Type B pancreatic cell (in vitro differentiated cells): ENCODE results near the gene RUNX2. TPM values are rescaled to one million over a fixed set of nuclear protein-coding genes. Genes with fewer than 3 reads are reported as not detected.

ENCODE experiments used
- DNase-seq: peaks from one replicate; pipeline ENCODE4 v3.0.0; 2021; ENCODE audit warnings: mixed read lengths; ENCODE audit not compliant: unreplicated experiment; ENCODE audit errors: extremely low spot score
- H3K27ac Mint-ChIP-seq: 2 replicates; pipeline ENCODE4 v1.8.0; 2021; ENCODE audit warnings: mild to moderate bottlenecking, mixed read lengths
- H3K27me3 Mint-ChIP-seq: 2 replicates; pipeline ENCODE4 v1.8.0; 2021; ENCODE audit warnings: mixed read lengths
- H3K36me3 Mint-ChIP-seq: 2 replicates; pipeline ENCODE4 v1.8.0; 2021; ENCODE audit warnings: mixed read lengths
- H3K4me1 Mint-ChIP-seq: one replicate; pipeline ENCODE4 v1.8.0; 2021; ENCODE audit warnings: mixed read lengths; ENCODE audit not compliant: unreplicated experiment
- H3K4me3 Mint-ChIP-seq: 2 replicates; pipeline ENCODE4 v1.8.0; 2021; ENCODE audit warnings: mild to moderate bottlenecking, mixed read lengths
- H3K9me3 Mint-ChIP-seq: 2 replicates; pipeline ENCODE4 v1.8.0; 2021; ENCODE audit warnings: mixed read lengths
- CTCF ChIP-seq: fragments of 200-600 bp; sonication (generic); conservative IDR thresholded peaks from 2 replicates; pipeline ENCODE4 v1.5.0; 2021; ENCODE audit warnings: antibody characterized with exemption, mild to moderate bottlenecking
- total RNA-seq: library from RNA; stranded (reverse); gene quantifications from 2 replicates; pipeline ENCODE4 v1.2.1, GENCODE V29; 2021; ENCODE audit warnings: low replicate concordance

RUNX2 gene
- total RNA-seq, 1 donor from 2014 or later: 6.0 TPM

DNA sequence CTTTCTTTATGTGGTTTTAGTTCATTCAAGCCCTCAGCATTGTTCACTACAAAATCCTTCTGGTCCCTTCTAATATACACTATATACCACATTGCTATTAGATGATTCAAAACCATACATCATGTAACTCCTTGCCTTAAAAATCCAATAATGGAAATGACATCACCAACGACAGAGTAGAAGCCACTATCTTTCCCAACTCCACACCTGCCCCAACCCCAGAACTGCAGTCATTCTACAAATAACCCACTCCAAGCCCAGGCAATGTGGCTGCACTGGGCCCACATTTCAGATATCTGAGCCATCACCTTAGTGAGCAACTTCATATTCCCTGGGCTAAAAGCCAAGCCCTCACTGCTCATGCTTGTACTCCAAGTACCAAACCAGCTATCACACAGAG, 22.6 kb upstream of the RUNX2 start:
- H3K27me3 Mint-ChIP-seq: no peaks in the 10 kb centered on the region
- no peak for DNase-seq
- H3K4me1 Mint-ChIP-seq: no peaks in the 10 kb centered on the region
- no peak overlapping the region for H3K4me3 Mint-ChIP-seq
- no peaks in the 10 kb centered on the region for H3K9me3 Mint-ChIP-seq
- peaks cover 11% of the 10 kb centered on the region for H3K36me3 Mint-ChIP-seq
- H3K27ac Mint-ChIP-seq: no peak overlapping the region
- no peak for TF ChIP-seq CTCF

- H3K27ac Mint-ChIP-seq: no peak overlapping the region
- H3K9me3 Mint-ChIP-seq: no peaks in the 10 kb centered on the region
- no peaks in the 10 kb centered on the region for H3K27me3 Mint-ChIP-seq
- H3K36me3 Mint-ChIP-seq: peaks cover 16% of the 10 kb centered on the region
- no peak overlapping the region for H3K4me3 Mint-ChIP-seq
- DNase-seq: no peak
- TF ChIP-seq CTCF: no peak
- no peaks in the 10 kb centered on the region for H3K4me1 Mint-ChIP-seq
Observed at GRCh38 chr6:45310118-45310788, 17.9 kb upstream of the RUNX2 start.

DNA sequence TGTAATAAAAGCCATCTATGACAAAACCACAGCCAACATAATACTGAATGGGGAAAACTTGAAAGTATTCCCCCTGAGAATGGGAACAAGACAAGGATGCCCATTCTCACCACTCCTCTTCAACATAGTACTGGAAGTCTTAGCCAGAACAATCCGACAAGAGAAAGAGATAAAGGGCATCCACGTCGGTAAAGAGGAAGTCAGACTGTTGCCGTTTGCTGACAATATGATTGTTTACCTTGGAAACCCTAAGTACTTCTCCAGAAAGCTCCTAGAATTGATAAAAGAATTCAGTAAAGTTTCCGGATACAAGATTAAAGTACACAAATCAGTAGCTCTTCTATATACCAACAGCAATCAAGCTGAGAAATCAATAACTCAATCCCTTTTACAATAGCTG, 14.0 kb upstream of the RUNX2 start:
- TF ChIP-seq CTCF: no peak
- Mint-ChIP-seq H3K27ac (no peak overlapping the region), H3K9me3 (no peaks in the 10 kb centered on the region), H3K4me3 (no peak overlapping the region), H3K4me1 (no peaks in the 10 kb centered on the region), H3K27me3 (no peaks in the 10 kb centered on the region), H3K36me3 (peaks cover 10% of the 10 kb centered on the region)
- DNase-seq: no peak

- Mint-ChIP-seq H3K27me3 (no peaks in the 10 kb centered on the region), H3K36me3 (no peaks in the 10 kb centered on the region), H3K27ac (no peak overlapping the region), H3K4me1 (peaks cover 8% of the 10 kb centered on the region), H3K4me3 (no peak overlapping the region), H3K9me3 (no peaks in the 10 kb centered on the region)
- no peak for TF ChIP-seq CTCF
- DNase-seq: no peak
Observed at GRCh38 chr6:45320349-45320748, 7.8 kb upstream of the RUNX2 start.

GRCh38 chr6:45323656-45324224, 4.4 kb upstream of the RUNX2 start:
- no peaks in the 10 kb centered on the region for H3K27me3 Mint-ChIP-seq
- DNase-seq: no peak
- peaks cover 28% of the 10 kb centered on the region for H3K4me1 Mint-ChIP-seq
- no peak overlapping the region for H3K27ac Mint-ChIP-seq
- TF ChIP-seq CTCF: no peak
- no peak overlapping the region for H3K4me3 Mint-ChIP-seq
- H3K36me3 Mint-ChIP-seq: no peaks in the 10 kb centered on the region
- no peaks in the 10 kb centered on the region for H3K9me3 Mint-ChIP-seq
